IMR-90 (cell line): ENCODE measurements around the gene SOX5. TPM values are rescaled to one million over a fixed set of nuclear protein-coding genes. Genes with fewer than 3 reads are reported as not detected.

Experiments
- ATAC-seq: fragments of 200-7000 bp; cut with Tn5 transposase; 2 replicates; pipeline ENCODE4 v1.9.1; 2020; ENCODE audit warnings: low read depth, mild to moderate bottlenecking, moderate library complexity
- BruUV-seq: library from RNA; stranded (reverse); fragments of 400-500 nt; replicated peaks from 2 replicates; lab custom pipeline; 2021; lab: Mats Ljungman, UMichigan
- CTCF ChIA-PET: fragments of 300-600 bp; formaldehyde crosslinking; extraction: SDS; loops from one replicate; lab custom pipeline; 2021; ENCODE audit warnings: antibody characterized with exemption; lab: Yijun Ruan, JAX
- POLR2A ChIA-PET: fragments of 300-600 bp; sonication (Branson Sonifier 250); formaldehyde crosslinking; loops from one replicate; lab custom pipeline; 2022; ENCODE audit warnings: antibody characterized with exemption; ENCODE audit not compliant: unreplicated experiment; lab: Charles Lee
- DNase-seq: peaks from one replicate; pipeline ENCODE4 v3.0.0; 2013
- H2AFZ ChIP-seq: replicated peaks from 2 replicates; pipeline ENCODE3; 2013; ENCODE audit warnings: low read length, mild to moderate bottlenecking; ENCODE audit not compliant: poor library complexity
- H2AK5ac ChIP-seq: 2 replicates; pipeline ENCODE4 v1.6.1; 2013; ENCODE audit warnings: low read depth, low read length, inconsistent platforms
- H2AK9ac ChIP-seq: replicated peaks from 2 replicates; pipeline ENCODE3; 2013; ENCODE audit warnings: mild to moderate bottlenecking, low read depth, low read length, moderate library complexity; ENCODE audit not compliant: poor library complexity
- H2BK120ac ChIP-seq: 2 replicates; pipeline ENCODE4 v1.6.1; 2013; ENCODE audit warnings: low read depth, low read length, inconsistent platforms
- H2BK15ac ChIP-seq: 3 replicates; pipeline ENCODE4 v1.6.1; 2013; ENCODE audit warnings: low read depth, low read length, inconsistent platforms
- H2BK20ac ChIP-seq: 2 replicates; pipeline ENCODE4 v1.6.1; 2013; ENCODE audit warnings: low read depth, mild to moderate bottlenecking, inconsistent platforms, low read length, moderate library complexity
- H2BK5ac ChIP-seq: 2 replicates; pipeline ENCODE4 v1.6.1; 2013; ENCODE audit warnings: mild to moderate bottlenecking, low read depth, low read length, inconsistent platforms; ENCODE audit not compliant: poor library complexity, severe bottlenecking
- H3K14ac ChIP-seq: replicated peaks from 2 replicates; pipeline ENCODE4 v1.6.1; 2013; ENCODE audit warnings: low read depth, low read length, inconsistent platforms
- H3K18ac ChIP-seq: 2 replicates; pipeline ENCODE4 v1.6.1; 2013; ENCODE audit warnings: low read depth, low read length, control low read depth
- H3K23ac ChIP-seq: 2 replicates; pipeline ENCODE4 v1.6.1; 2013; ENCODE audit warnings: low read depth, low read length, inconsistent platforms
- H3K27ac ChIP-seq: 2 replicates; pipeline ENCODE4 v1.5.1; 2013; ENCODE audit warnings: mild to moderate bottlenecking, control low read depth, low read length; ENCODE audit not compliant: insufficient read depth
- H3K27me3 ChIP-seq: 2 replicates; pipeline ENCODE4 v1.6.1; 2013; ENCODE audit warnings: low read length; ENCODE audit not compliant: control insufficient read depth, insufficient read depth
- H3K36me3 ChIP-seq: 2 replicates; pipeline ENCODE4 v1.6.1; 2013; ENCODE audit warnings: low read length, mixed read lengths; ENCODE audit not compliant: control insufficient read depth, insufficient read depth
- H3K4ac ChIP-seq: 2 replicates; pipeline ENCODE4 v1.6.1; 2013; ENCODE audit warnings: low read depth, low read length, inconsistent platforms
- H3K4me1 ChIP-seq: 2 replicates; pipeline ENCODE4 v1.6.1; 2013; ENCODE audit warnings: low read length, mixed read lengths; ENCODE audit not compliant: control insufficient read depth, insufficient read depth
- H3K4me2 ChIP-seq: 2 replicates; pipeline ENCODE4 v1.6.1; 2013; ENCODE audit warnings: low read depth, mild to moderate bottlenecking, control low read depth, low read length, moderate library complexity
- H3K4me3 ChIP-seq: 2 replicates; pipeline ENCODE4 v1.5.1; 2013; ENCODE audit warnings: low read depth, mild to moderate bottlenecking, control low read depth, low read length, moderate library complexity; ENCODE audit not compliant: insufficient read depth
- H3K56ac ChIP-seq: 2 replicates; pipeline ENCODE4 v1.6.1; 2013; ENCODE audit warnings: low read length, inconsistent platforms; ENCODE audit not compliant: insufficient read depth; ENCODE audit errors: extremely low read depth
- H3K79me1 ChIP-seq, 2 experiments: 2 replicates each; pipeline ENCODE4 v1.6.1; 2013; ENCODE audit warnings: low read length in 2 of 2, inconsistent platforms in 1 of 2, low read depth in 1 of 2
- H3K9ac ChIP-seq: 2 replicates; pipeline ENCODE4 v1.6.1; 2013; ENCODE audit warnings: low read depth, low read length, control low read depth
- H3K9me1 ChIP-seq: 2 replicates; pipeline ENCODE4 v1.6.1; 2013; ENCODE audit warnings: low read length, inconsistent platforms; ENCODE audit not compliant: insufficient read depth
- H3K9me3 ChIP-seq: 2 replicates; pipeline ENCODE4 v1.6.1; 2013; ENCODE audit warnings: low read length; ENCODE audit not compliant: control insufficient read depth, insufficient read depth
- H4K20me1 ChIP-seq: 2 replicates; pipeline ENCODE4 v1.6.1; 2013; ENCODE audit warnings: low read length, inconsistent platforms; ENCODE audit not compliant: insufficient read depth
- H4K5ac ChIP-seq: 2 replicates; pipeline ENCODE4 v1.6.1; 2013; ENCODE audit warnings: mild to moderate bottlenecking, low read depth, low read length, control low read depth
- H4K8ac ChIP-seq, 2 experiments: 2 replicates each; pipeline ENCODE4 v1.6.1; 2013; ENCODE audit warnings: low read depth in 2 of 2, low read length in 2 of 2, control low read depth in 1 of 2, inconsistent platforms in 1 of 2
- H4K91ac ChIP-seq: 2 replicates; pipeline ENCODE4 v1.6.1; 2013; ENCODE audit warnings: low read depth, low read length, inconsistent platforms; ENCODE audit not compliant: insufficient read depth
- BHLHE40 ChIP-seq: fragments of 150-350 bp; IDR thresholded peaks from 2 replicates; pipeline ENCODE4 v1.6.1; 2016; ENCODE audit warnings: mild to moderate bottlenecking, low read depth, low read length
- CTCF ChIP-seq: conservative IDR thresholded peaks from 2 replicates; pipeline ENCODE4 v1.5.1; 2012; ENCODE audit warnings: mild to moderate bottlenecking, low read depth, low read length, improper control_type of control experiment
- ELK1 ChIP-seq: fragments of 150-350 bp; IDR thresholded peaks from 2 replicates; pipeline ENCODE4 v1.6.1; 2016; ENCODE audit warnings: low read depth, mild to moderate bottlenecking, low read length, moderate library complexity, borderline replicate concordance
- MXI1 ChIP-seq: IDR thresholded peaks from 2 replicates; pipeline ENCODE4 v1.6.1; 2012; ENCODE audit warnings: low read depth, mild to moderate bottlenecking, low read length, moderate library complexity, borderline replicate concordance
- NFE2L2 ChIP-seq: fragments of 150-350 bp; IDR thresholded peaks from 2 replicates; pipeline ENCODE4 v1.6.1; 2016; ENCODE audit warnings: low read depth, mild to moderate bottlenecking, low read length
- WGBS, 2 experiments: methylation state at CpG; one replicate each; pipeline versions ENCODE4 v1.1.5 to v1.1.7; 2013; ENCODE audit warnings: missing lambda C conversion rate in 2 of 2; ENCODE audit not compliant: insufficient read length in 1 of 2; ENCODE audit errors: extremely low coverage in 2 of 2; 5-methylcytosine and 5-hydroxymethylcytosine counted together
- dilution Hi-C: fragments of 300-500 bp; cut with HindIII; formaldehyde crosslinking; loops from one replicate; pipeline ENCODE4 v1.14.3; 2018; ENCODE audit warnings: low sequenced_read_pairs; ENCODE audit not compliant: unreplicated experiment
- in situ Hi-C: fragments of 300-500 bp; cut with MboI; formaldehyde crosslinking; loops from 3 replicates; pipeline ENCODE4 v1.14.3; 2019; ENCODE audit warnings: low sequenced_read_pairs, inconsistent platforms, mixed read lengths
- intact Hi-C: fragments of 100-400 bp; cut with micrococcal nuclease; formaldehyde crosslinking; loops from 2 replicates; pipeline ENCODE4 v1.10.0; 2022
- polyA plus RNA-seq, 3 experiments: library from polyadenylated mRNA; depleted of rRNA; stranded (reverse); fragments of >200 nt; gene quantifications; 2 replicates each; pipeline ENCODE4 v1.2.3, GENCODE V29; 2012; ENCODE audit warnings: low replicate concordance in 1 of 3
- total RNA-seq: library from RNA; depleted of rRNA; stranded (reverse); fragments of >200 nt; gene quantifications from 2 replicates; pipeline ENCODE4 v1.2.3, GENCODE V29; 2012

Gene SOX5
- total and polyA plus RNA-seq, 2 of the 4 experiments (the other 2 are of a cell fraction): 1.1 to 13.1 TPM

GRCh38 chr12:23929906-23930305 is 19.6 kb downstream of the SOX5 start:
- Histone ChIP-seq H2BK120ac (no peak overlapping the region), H3K79me1 (no peaks in the 10 kb centered on the region), H3K9me3 (no peaks in the 10 kb centered on the region), H3K4me1 (no peaks in the 10 kb centered on the region; the same call in 1 of the 2 replicates), H4K5ac (no peak overlapping the region), H2AFZ (no peak overlapping the region), H3K4me3 (no peak overlapping the region), H3K9me1 (no peaks in the 10 kb centered on the region), H4K20me1 (no peaks in the 10 kb centered on the region), H3K36me3 (no peaks in the 10 kb centered on the region), H3K27me3 (no peaks in the 10 kb centered on the region), H3K4me2 (no peak overlapping the region), H4K91ac (no peak overlapping the region), H3K18ac (no peak overlapping the region), H3K4ac (no peak overlapping the region), H3K56ac (no peak overlapping the region), H3K9ac (no peak overlapping the region), H4K8ac (no peak overlapping the region), H3K14ac (no peak overlapping the region), H2BK5ac (no peak overlapping the region), H2BK15ac (no peak overlapping the region), H2BK20ac (no peak overlapping the region), H2AK5ac (no peak overlapping the region), H2AK9ac (no peak overlapping the region), H3K23ac (no peak overlapping the region), H3K27ac (no peak overlapping the region)
- dilution Hi-C loops (no loop called here), in situ Hi-C loops (no loop called here), intact Hi-C loops (no loop called here)
- 100% methylated on average over 1 of the region's 2 CpGs; no CpG with 5 or more reads in 1 of the 2 experiments for WGBS, 2 experiments
- BruUV-seq: no TSS peak
- ChIA-PET POLR2A (no interaction called here), CTCF (no interaction called here)
- TF ChIP-seq BHLHE40: no peak
- no peak for TF ChIP-seq ELK1
- TF ChIP-seq MXI1: no peak
- no peak for TF ChIP-seq NFE2L2
- no peak for TF ChIP-seq CTCF
- no peak; the same call in 1 of the 2 replicates for ATAC-seq
- peak; percentile 15 for DNase-seq
